ENCODE data around the gene TC2N.

GRCh38 chr14:91830777-91831176 lies 36.6 kb downstream of the TC2N start:
- no peak for TF ChIP-seq CTCF (IDR thresholded peaks at IDR 0.05 in 2 of 3, conservative IDR thresholded peaks at IDR 0.05 in 1 of 3; ENCODE audit: borderline replicate concordance in 1 of 3, insufficient read depth in 1 of 3, low read depth in 2 of 3, low read length in 2 of 3)
- TF ChIP-seq POLR2A (IDR thresholded peaks at IDR 0.05; ENCODE audit: borderline replicate concordance, extremely low read depth, insufficient read depth, insufficient read length): no peak
- no peak for TF ChIP-seq POLR2AphosphoS5 (IDR thresholded peaks at IDR 0.05; ENCODE audit: low read depth, low read length)
- no peak for TF ChIP-seq EZH2 (IDR thresholded peaks at IDR 0.05)
- no peak for TF ChIP-seq RAD21 (IDR thresholded peaks at IDR 0.05; ENCODE audit: low read depth)
